HepG2 (cell line): Measurements from ENCODE around the gene VSIG8. TPM values are rescaled to one million over a fixed set of nuclear protein-coding genes. Genes with fewer than 3 reads are reported as not detected.

Experiments
- ATAC-seq: fragments of 200-7000 bp; cut with Tn5 transposase; 3 replicates; pipeline ENCODE4 v1.9.1; 2020; ENCODE audit warnings: mild to moderate bottlenecking, moderate library complexity
- BruUV-seq: library from RNA; stranded (reverse); fragments of 400-500 nt; replicated peaks from 2 replicates; lab custom pipeline; 2021; lab: Mats Ljungman, UMichigan
- CTCF ChIA-PET: fragments of 300-600 bp; formaldehyde crosslinking; extraction: SDS; loops from one replicate; lab custom pipeline; 2021; ENCODE audit warnings: low total read pairs, inconsistent platforms, low intra/inter-chr PET ratio; lab: Yijun Ruan, JAX
- POLR2A ChIA-PET: fragments of 350-600 bp; sonication (Branson Sonifier 250); formaldehyde crosslinking; loops from one replicate; lab custom pipeline; 2020; ENCODE audit warnings: antibody characterized with exemption, inconsistent platforms; lab: Yijun Ruan, JAX
- DNase-seq: peaks from one replicate; pipeline ENCODE4 v3.0.0-alpha.2; 2015; ENCODE audit warnings: low spot score
- FAIRE-seq: peaks from 3 replicates; lab custom pipeline; 2011; peaks lifted over from hg19 to GRCh38; lab: Jason Lieb, UNC
- H2AFZ ChIP-seq: one replicate; pipeline ENCODE4 v1.6.1; 2011; ENCODE audit warnings: low read length, inconsistent platforms
- H3K27ac ChIP-seq: fragments of 300-600 bp; 3 replicates; pipeline ENCODE4 v1.8.0; 2011; ENCODE audit warnings: mixed run types, mild to moderate bottlenecking, mixed read lengths, low read length, inconsistent platforms; ENCODE audit not compliant: insufficient read depth; ENCODE audit errors: extremely low read length
- H3K27me3 ChIP-seq, 2 experiments: fragments of 200-600 bp in 1 of 2; 2 replicates in 1 of 2; 3 replicates in 1 of 2; pipeline versions ENCODE4 v1.6.0 to v1.8.0; 2011; ENCODE audit warnings: low read length in 2 of 2, mild to moderate bottlenecking in 2 of 2, moderate library complexity in 2 of 2, inconsistent platforms in 1 of 2; ENCODE audit not compliant: insufficient read depth in 2 of 2, control insufficient read depth in 1 of 2
- H3K36me3 ChIP-seq, 2 experiments: fragments of 200-600 bp in 1 of 2; replicated peaks in 1 of 2; 2 replicates in 1 of 2; 3 replicates in 1 of 2; pipeline versions ENCODE4 v1.5.1 to v1.8.0; 2011; ENCODE audit warnings: low read length in 2 of 2, inconsistent platforms in 1 of 2; ENCODE audit not compliant: insufficient read depth in 2 of 2, control insufficient read depth in 1 of 2
- H3K4me1 ChIP-seq: 2 replicates; pipeline ENCODE4 v1.5.1; 2012; ENCODE audit warnings: low read length, inconsistent platforms; ENCODE audit not compliant: insufficient read depth
- H3K4me2 ChIP-seq: 2 replicates; pipeline ENCODE4 v1.6.0; 2011; ENCODE audit warnings: low read depth, low read length, inconsistent platforms
- H3K4me3 ChIP-seq, 3 experiments: fragments of 200-600 bp in 1 of 3; sonication (generic), shearing (Covaris generic) in 1 of 3; replicated peaks in 1 of 3; 2 replicates each; pipeline ENCODE4 v1.5.1; 2011 to 2016; ENCODE audit warnings: low read length in 3 of 3, inconsistent platforms in 2 of 3, low read depth in 2 of 3, mild to moderate bottlenecking in 2 of 3, control low read depth in 1 of 3, mixed read lengths in 1 of 3; ENCODE audit not compliant: insufficient read depth in 1 of 3
- H3K79me2 ChIP-seq: one replicate; pipeline ENCODE4 v1.6.1; 2011; ENCODE audit warnings: low read length, inconsistent platforms; ENCODE audit not compliant: insufficient read depth
- H3K9ac ChIP-seq: 2 replicates; pipeline ENCODE4 v1.6.0; 2011; ENCODE audit warnings: mild to moderate bottlenecking, low read depth, low read length, inconsistent platforms; ENCODE audit not compliant: insufficient read depth
- H3K9me3 ChIP-seq: 2 replicates; pipeline ENCODE4 v1.5.1; 2012; ENCODE audit warnings: mild to moderate bottlenecking, low read length
- H4K20me1 ChIP-seq: 2 replicates; pipeline ENCODE4 v1.6.0; 2011; ENCODE audit warnings: inconsistent platforms, mild to moderate bottlenecking, low read length, moderate library complexity; ENCODE audit not compliant: insufficient read depth
- CREB1 ChIP-seq, 2 experiments: fragments of 450-650 bp in 1 of 2; IDR thresholded peaks; 2 replicates each; pipeline ENCODE4 v1.6.1; 2016 to 2017; ENCODE audit warnings: control low read depth in 1 of 2, mild to moderate bottlenecking in 1 of 2, missing compliant biosample characterization in 1 of 2, missing genetic modification characterization in 1 of 2
- FOXK1 ChIP-seq: sonication (generic); formaldehyde crosslinking; IDR thresholded peaks from 2 replicates; pipeline ENCODE4 v1.4.0; 2020; ENCODE audit warnings: low read depth, missing genetic modification reagents, borderline replicate concordance
- HDAC2 ChIP-seq: sonication (generic); formaldehyde crosslinking; IDR thresholded peaks from 2 replicates; pipeline ENCODE4 v1.4.0; 2020; ENCODE audit warnings: missing genetic modification reagents
- RAD21 ChIP-seq: fragments of 450-650 bp; formaldehyde crosslinking; IDR thresholded peaks from 2 replicates; pipeline ENCODE4 v1.5.0; 2020; ENCODE audit warnings: mild to moderate bottlenecking
- ZBTB34 ChIP-seq: sonication (generic); formaldehyde crosslinking; IDR thresholded peaks from 2 replicates; pipeline ENCODE4 v1.8.0; 2022; ENCODE audit warnings: mild to moderate bottlenecking, missing genetic modification reagents
- ZKSCAN5 ChIP-seq: sonication (generic); formaldehyde crosslinking; IDR thresholded peaks from 2 replicates; pipeline ENCODE4 v1.5.1; 2020; ENCODE audit warnings: mild to moderate bottlenecking, missing genetic modification reagents
- ZNF605 ChIP-seq: sonication (generic); formaldehyde crosslinking; IDR thresholded peaks from 2 replicates; pipeline ENCODE4 v1.8.0; 2022; ENCODE audit warnings: mild to moderate bottlenecking, missing genetic modification reagents
- ZNF678 ChIP-seq: sonication (generic); formaldehyde crosslinking; IDR thresholded peaks from 2 replicates; pipeline ENCODE4 v1.4.0; 2020; ENCODE audit warnings: mild to moderate bottlenecking, missing genetic modification reagents
- WGBS: methylation state at CpG from one replicate; pipeline ENCODE4 v1.1.6; 2017; ENCODE audit warnings: low lambda C conversion rate; 5-methylcytosine and 5-hydroxymethylcytosine counted together
- in situ Hi-C: cut with HindIII; loops from 2 replicates; pipeline ENCODE4 v1.10.0; 2017; ENCODE audit warnings: low pct_unique_long_range_greater_than_20kb; ENCODE audit not compliant: extremely low pct_ligation_motif_present
- intact Hi-C: fragments of 100-400 bp; cut with micrococcal nuclease; formaldehyde crosslinking; loops from one replicate; pipeline ENCODE4 v1.10.0; 2022; ENCODE audit not compliant: unreplicated experiment
- polyA plus RNA-seq, 8 experiments: library from polyadenylated mRNA; depleted of rRNA in 3 of 8; stranded (reverse) in 7 of 8; unstranded in 1 of 8; fragments of >200 nt; fragmentation: Illumina TruSeq in 4 of 8; extraction: Trizol in 4 of 8; gene quantifications; 2 replicates each; pipeline versions ENCODE4 v1.2.1 to v1.2.3, GENCODE V29; 2011 to 2016; ENCODE audit warnings: low read depth in 4 of 8, missing spikeins in 1 of 8, mixed read lengths in 1 of 8; ENCODE audit not compliant: insufficient read depth in 1 of 8
- total RNA-seq, 5 experiments: library from RNA; depleted of rRNA; stranded (reverse); fragments of >200 nt; fragmentation: Illumina TruSeq; extraction: Trizol; gene quantifications; 2 replicates each; pipeline ENCODE4 v1.2.3, GENCODE V29; 2016; ENCODE audit warnings: low read depth in 1 of 5
- TF ChIP-seq, protein P1 (sequence below): sonication (generic); formaldehyde crosslinking; IDR thresholded peaks from 2 replicates; pipeline ENCODE4 v1.5.1; 2020; ENCODE audit warnings: missing genetic modification reagents, mild to moderate bottlenecking, borderline replicate concordance

The VSIG8 gene
- total and polyA plus RNA-seq, 2 of the 13 experiments (the other 11 are each of a cell fraction or from before 2014, with no cell fraction given): not detected

DNA sequence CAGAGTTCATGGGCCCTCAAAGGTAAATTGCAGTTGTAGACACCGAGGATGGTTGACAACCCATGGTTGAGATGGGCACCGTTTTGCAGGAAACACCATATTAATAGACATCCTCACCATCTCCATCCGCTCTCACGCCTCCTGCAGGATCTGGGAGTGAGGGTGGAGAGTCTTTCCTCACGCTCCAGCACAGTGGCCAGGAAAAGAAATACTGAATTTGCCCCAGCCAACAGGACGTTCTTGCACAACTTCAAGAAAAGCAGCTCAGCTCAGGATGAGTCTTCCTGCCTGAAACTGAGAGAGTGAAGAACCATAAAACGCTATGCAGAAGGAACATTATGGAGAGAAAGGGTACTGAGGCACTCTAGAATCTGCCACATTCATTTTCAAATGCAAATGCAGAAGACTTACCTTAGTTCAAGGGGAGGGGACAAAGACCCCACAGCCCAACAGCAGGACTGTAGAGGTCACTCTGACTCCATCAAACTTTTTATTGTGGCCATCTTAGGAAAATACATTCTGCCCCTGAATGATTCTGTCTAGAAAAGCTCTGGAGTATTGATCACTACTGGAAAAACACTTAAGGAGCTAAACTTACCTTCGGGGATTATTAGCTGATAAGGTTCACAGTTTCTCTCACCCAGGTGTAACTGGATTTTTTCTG is 26.5 kb downstream of the VSIG8 start:
- POLR2A ChIA-PET: no interaction called here
- Histone ChIP-seq H3K4me2 (no peak overlapping the region), H3K36me3 (no peaks in the 10 kb centered on the region), H3K27me3 (peaks cover 0 to 2% of the 10 kb centered on the region in 2 experiments; a peak in 2 of 5 replicates), H3K4me1 (no peaks in the 10 kb centered on the region), H2AFZ (no peak overlapping the region), H3K27ac (no peak overlapping the region), H3K4me3 (no peak overlapping the region), H4K20me1 (no peaks in the 10 kb centered on the region), H3K79me2 (no peaks in the 10 kb centered on the region), H3K9me3 (no peaks in the 10 kb centered on the region), H3K9ac (no peak overlapping the region)
- intact Hi-C loops (no loop called here), in situ Hi-C loops (no loop called here)
- BruUV-seq: no TSS peak
- ATAC-seq: no peak
- 7% methylated on average over 8 of the region's 8 CpGs for WGBS
- no peak for FAIRE-seq
- no peak for DNase-seq
- CTCF ChIA-PET: no interaction called here
- TF ChIP-seq ZNF605 (no peak), CREB1 (IDR thresholded peaks at IDR 0.05) (no peak), CREB1 (CRISPR knock-in tag; IDR thresholded peaks at IDR 0.05) (no peak), ZNF678 (CRISPR knock-in tag) (no peak), RAD21 (no peak), ZBTB34 (CRISPR knock-in tag) (no peak), ZKSCAN5 (no peak), FOXK1 (CRISPR knock-in tag) (no peak), HDAC2 (CRISPR knock-in tag) (no peak)
- TF ChIP-seq, protein P1, sequence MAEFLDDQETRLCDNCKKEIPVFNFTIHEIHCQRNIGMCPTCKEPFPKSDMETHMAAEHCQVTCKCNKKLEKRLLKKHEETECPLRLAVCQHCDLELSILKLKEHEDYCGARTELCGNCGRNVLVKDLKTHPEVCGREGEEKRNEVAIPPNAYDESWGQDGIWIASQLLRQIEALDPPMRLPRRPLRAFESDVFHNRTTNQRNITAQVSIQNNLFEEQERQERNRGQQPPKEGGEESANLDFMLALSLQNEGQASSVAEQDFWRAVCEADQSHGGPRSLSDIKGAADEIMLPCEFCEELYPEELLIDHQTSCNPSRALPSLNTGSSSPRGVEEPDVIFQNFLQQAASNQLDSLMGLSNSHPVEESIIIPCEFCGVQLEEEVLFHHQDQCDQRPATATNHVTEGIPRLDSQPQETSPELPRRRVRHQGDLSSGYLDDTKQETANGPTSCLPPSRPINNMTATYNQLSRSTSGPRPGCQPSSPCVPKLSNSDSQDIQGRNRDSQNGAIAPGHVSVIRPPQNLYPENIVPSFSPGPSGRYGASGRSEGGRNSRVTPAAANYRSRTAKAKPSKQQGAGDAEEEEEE: no peak
